OCI-LY7 (cell line): ENCODE measurements around the gene CTTNBP2.

ENCODE experiments used
- EZH2phosphoT487 ChIP-seq: fragments of 200-600 bp; sonication (generic); IDR thresholded peaks from 2 replicates; pipeline ENCODE4 v1.6.1; 2018; ENCODE audit warnings: low read depth, borderline replicate concordance, mild to moderate bottlenecking, mixed run types, antibody characterized with exemption, low read length, moderate library complexity, mixed read lengths
- TF ChIP-seq, protein P1 (sequence below): fragments of 200-600 bp; sonication (generic); conservative IDR thresholded peaks from 2 replicates; pipeline ENCODE4 v1.5.1; 2014; ENCODE audit warnings: mild to moderate bottlenecking, antibody characterized with exemption, low read length, moderate library complexity, mixed read lengths

- TF ChIP-seq, protein P1, sequence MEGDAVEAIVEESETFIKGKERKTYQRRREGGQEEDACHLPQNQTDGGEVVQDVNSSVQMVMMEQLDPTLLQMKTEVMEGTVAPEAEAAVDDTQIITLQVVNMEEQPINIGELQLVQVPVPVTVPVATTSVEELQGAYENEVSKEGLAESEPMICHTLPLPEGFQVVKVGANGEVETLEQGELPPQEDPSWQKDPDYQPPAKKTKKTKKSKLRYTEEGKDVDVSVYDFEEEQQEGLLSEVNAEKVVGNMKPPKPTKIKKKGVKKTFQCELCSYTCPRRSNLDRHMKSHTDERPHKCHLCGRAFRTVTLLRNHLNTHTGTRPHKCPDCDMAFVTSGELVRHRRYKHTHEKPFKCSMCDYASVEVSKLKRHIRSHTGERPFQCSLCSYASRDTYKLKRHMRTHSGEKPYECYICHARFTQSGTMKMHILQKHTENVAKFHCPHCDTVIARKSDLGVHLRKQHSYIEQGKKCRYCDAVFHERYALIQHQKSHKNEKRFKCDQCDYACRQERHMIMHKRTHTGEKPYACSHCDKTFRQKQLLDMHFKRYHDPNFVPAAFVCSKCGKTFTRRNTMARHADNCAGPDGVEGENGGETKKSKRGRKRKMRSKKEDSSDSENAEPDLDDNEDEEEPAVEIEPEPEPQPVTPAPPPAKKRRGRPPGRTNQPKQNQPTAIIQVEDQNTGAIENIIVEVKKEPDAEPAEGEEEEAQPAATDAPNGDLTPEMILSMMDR, result no peak
- no peak for TF ChIP-seq EZH2phosphoT487
These were observed 20.8 kb upstream of the CTTNBP2 start for GRCh38 chr7:117894037-117894436.
